Activated CD4-positive, CD25-positive, alpha-beta regulatory T cell treated with anti-CD3 and anti-CD28 coated beads, Interleukin-2, amount 50 U/mL, for 16 hours (primary cell): Measurements from ENCODE around the gene HOMER2.

ENCODE experiments used
- DNase-seq: peaks from one replicate; pipeline ENCODE4 v3.0.0-alpha.2; 2020; ENCODE audit warnings: low read depth, low spot score

HOMER2 gene

GRCh38 chr15:82799183-82799841 is 153.2 kb downstream of the HOMER2 start:
- DNase-seq, result no peak
